ENCODE results near the gene LTBP1.

Gene LTBP1

DNA sequence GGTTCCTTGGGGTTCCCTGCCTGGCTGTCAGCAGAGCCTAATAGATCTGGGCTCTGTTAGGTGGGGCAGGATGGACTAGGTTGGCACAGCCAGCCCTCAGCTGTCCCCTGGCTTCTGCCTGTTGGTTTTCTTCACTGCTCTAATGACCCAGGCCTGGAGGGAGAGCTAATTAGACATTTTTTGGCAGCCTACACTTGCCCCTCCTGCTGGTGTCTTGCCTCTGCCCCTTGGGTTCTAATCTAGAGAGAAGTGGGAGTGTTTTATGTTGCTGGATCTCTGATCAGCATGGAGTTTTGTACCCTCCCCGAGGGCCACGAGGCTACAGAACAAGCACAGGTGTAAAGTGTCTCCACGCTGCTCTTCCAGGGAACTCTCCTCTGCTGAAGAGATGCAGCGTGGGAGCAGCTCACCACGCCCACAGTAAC lies 330.3 kb downstream of the LTBP1 start:
- no peak for DNase-seq

DNA sequence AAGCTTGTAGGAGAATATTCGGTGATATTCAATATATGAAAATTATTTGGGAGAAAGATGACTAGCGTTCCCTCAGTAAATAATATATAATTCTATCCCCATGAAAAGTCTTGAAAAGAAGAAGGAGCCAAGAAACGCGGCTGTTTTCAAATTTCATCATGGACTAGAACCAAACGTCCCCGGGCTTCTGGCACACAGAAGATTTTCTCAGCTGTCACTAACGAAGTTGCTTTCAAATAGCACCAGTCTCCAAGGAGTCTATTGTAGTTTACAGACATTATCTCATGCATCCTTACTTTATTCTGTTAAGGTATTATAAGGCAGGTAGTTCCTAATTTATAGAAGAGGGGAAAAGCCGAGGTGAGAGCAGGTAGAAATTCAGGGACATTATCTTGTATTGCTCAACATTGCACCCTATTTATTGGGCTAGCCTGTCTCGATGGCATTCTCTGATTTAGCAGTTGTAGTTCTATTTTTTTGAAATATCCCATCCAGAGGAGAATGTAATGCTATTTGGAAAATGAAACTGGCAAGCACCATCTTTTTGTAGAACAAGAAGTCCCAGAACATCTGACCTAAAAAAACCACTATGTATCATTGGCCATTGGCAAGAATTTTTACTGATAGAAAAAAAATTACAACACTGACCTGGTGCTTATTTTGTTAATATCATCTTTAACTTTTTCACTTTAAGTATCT lies 331.6 kb downstream of the LTBP1 start:
- DNase-seq = no peak

GRCh38 chr2:33284287-33284686 lies 337.5 kb downstream of the LTBP1 start:
- DNase-seq = no peak

DNA sequence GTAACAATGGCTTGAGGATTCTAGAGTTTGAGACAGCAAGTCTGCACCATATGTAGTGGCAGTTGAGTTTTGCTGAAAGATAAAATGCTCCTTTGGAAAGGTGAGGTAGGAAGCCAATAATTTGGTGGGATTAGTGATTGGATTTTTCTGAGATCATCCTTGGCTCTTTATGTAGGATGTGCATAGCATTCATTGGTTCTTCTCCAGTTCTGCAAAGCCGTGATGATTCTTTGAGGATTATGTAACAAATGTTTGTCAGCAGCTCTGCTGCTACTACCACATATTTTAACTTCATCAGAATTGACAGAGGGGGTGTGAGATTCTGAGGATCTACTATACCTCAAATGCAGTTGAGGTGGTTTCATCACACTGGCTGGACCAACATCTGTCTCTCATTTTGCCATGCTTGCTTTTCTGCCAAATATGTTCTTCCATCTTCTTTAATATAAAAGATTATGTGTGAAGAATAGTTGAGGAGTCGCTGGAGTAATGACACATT lies 340.8 kb downstream of the LTBP1 start:
- DNase-seq = no peak

DNA sequence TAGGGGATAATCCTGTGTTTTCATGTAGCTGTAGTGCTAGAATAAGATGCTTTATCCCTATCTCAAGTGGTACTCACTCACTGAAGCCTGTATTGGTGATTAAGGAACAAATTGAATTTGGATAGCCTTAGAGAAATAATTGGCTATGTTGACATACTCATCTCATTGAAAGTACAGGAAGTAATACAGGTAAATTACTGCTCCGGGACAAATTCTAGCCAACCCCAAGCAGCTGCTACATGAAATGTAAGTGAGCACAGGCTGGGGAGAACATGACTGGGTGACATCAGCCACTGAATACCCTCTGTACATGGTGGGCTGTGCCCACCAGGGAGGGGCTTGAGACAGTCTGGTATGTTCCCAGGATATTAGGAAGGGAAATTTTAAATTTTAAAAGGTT lies 341.3 kb downstream of the LTBP1 start:
- no peak for DNase-seq

DNA sequence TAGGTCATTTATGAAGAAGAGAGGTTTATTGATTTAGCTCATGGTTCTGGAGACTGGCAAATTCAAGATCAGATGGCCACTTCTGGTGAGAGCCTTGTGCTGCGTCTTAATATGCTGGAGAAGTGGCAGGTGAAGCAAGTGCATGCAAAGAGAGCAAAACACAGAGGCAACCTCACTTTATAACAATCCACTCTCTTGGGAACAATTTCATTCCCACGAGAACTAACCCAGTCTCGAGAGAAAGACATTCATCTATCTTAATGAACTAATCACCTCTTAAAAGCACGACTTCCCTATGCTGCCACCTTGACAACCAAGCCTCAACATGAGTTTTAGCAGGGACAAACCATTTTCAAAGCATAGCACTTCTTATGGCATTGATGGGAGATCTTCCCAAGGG lies 343.2 kb downstream of the LTBP1 start:
- no peak for DNase-seq

- DNase-seq = no peak
Observed at GRCh38 chr2:33291278-33292013, 344.7 kb downstream of the LTBP1 start.

DNA sequence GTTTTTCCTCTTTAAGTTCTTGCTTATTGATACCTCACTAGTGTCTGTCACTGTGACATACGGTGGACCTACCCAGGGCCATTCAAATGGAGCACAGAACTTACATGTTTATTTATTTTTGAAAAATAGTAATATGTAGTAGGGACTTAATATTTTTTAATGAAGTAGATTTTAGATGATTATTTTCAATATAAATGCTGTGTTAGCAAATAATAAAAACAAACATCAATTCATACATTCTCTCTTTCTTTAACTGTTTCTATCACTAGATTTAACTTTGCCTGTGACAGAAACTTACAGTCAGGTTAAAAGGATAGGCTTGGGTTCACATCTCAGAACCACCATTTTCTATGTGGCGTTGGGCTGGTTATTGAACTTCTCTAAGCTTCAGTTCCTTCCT lies 345.3 kb downstream of the LTBP1 start:
- DNase-seq = no peak

GRCh38 chr2:33292981-33293595 lies 346.3 kb downstream of the LTBP1 start:
- no peak for DNase-seq

DNA sequence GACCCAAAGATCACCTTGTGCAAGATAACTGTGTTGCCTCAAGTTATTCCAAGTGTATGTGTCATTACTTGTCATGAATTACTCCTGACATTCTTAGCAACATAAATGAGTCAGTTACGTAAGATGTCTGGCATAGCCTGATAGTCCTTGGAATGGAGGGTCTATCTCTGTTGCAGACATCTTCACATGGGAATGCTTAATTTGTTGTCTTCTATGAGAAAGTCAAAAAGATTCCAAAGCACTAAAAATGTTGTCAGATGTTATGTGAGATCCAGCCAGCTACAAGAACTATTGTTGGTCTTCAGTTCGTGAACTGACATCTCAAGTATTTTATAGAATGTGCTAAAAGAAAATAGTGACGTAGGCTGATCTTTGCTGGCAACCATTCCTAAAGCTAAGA lies 351.5 kb downstream of the LTBP1 start:
- no peak for DNase-seq

DNA sequence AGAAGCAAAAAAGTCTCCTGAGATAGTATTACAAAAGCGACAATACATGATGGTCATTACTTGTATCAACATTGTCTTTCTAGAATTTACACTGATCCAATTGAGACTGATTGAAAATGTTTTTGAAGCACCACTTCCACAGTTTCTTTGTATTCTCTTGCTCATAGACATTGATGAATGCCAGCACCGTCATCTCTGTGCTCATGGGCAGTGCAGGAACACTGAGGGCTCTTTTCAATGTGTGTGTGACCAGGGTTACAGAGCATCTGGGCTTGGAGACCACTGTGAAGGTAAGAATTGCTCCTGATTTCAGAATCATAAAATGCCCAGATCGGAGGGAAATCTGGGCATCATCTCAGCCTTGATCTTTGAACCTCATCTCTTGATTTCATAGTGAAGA lies 354.6 kb downstream of the LTBP1 start:
- no peak for DNase-seq

- no peak for DNase-seq
Observed at GRCh38 chr2:33302348-33302747, 355.6 kb downstream of the LTBP1 start.

DNA sequence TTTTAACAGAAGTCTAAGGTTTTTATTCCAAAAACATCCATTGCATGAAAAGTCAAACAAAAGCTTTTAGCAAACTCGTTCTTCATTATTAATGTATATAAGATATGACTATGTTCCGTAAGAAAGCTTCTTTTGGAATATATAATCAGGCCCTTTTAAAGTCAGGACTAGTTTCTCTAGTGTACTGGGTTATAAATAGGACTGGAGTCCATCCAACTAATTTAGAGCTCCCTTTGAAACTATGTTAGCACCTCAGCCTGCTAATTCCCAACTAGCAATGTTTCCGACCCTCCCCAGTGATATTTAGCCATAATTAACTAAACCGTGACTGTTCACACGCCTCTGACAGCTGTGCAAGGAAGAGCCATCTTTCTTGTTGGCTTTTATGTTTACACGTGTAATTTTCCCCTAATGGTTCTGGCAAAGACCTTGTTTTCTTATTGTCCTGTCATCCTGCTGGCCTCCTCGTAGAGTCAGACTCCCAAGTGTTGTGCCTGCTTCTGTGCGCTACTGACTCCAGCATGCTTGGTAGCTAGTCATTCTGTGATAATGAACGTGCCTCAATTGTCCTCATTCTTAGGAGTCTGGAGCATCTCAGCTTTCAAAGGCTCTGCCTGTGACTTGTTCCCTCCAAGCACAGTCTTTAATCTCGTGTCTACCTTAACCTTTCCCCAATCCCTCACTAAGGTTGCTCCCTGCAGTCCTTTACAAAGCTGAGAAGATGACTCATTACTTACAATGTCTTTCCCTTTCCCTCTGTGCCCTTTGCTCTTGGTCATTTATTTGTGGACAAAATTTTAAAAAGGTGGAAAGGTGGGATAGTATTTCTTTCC lies 357.5 kb downstream of the LTBP1 start:
- DNase-seq = no peak

DNA sequence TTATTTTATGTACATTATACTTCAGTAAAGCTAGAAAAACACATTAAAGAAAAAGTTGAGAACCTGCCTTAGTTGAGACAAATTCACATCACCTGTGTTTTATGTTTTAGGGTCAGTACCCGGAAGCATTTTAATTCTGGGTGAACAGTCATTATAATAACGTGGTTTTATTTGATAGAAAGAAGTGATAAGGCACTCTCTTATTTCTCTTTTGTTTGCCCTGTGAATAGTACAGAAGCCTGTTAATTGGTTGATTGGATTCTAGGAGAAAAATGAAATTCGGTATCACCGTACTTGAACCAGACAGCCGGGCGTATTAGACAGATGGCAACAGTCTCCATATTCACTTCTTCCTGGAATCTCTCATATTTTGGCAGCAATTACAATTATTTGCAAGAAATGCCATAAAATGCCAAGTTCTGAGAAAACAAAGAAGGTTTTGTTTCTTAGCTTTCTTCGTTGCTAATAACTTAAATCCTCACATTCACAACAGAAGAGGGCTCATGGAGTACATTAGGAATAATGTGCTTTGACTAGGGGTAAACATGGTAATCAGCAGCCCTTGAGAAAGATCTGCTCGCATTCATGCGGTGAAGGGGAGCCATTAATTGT lies 361.0 kb downstream of the LTBP1 start:
- no peak for DNase-seq

GRCh38 chr2:33312355-33312754 lies 365.6 kb downstream of the LTBP1 start:
- DNase-seq = no peak

GRCh38 chr2:33313039-33313438 lies 366.3 kb downstream of the LTBP1 start:
- DNase-seq = no peak

DNA sequence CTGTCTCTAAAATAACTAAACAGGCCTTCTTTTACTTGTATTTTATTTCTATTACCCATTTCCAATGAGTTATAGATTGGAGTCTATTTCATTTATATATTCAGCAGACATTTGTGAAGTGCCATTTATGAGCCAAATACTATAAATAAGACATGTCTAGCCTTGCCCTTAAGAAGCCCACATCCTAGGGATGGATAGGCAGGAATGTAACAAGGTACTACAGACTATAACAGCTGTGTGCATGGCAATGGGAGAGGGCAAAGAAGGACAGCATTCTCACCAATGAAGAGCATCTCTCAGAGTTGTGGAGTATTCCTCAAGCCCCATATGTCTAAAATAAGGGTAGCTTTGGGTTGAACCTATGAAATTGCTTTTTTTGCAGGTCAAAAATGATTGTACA lies 367.8 kb downstream of the LTBP1 start:
- DNase-seq = no peak

DNA sequence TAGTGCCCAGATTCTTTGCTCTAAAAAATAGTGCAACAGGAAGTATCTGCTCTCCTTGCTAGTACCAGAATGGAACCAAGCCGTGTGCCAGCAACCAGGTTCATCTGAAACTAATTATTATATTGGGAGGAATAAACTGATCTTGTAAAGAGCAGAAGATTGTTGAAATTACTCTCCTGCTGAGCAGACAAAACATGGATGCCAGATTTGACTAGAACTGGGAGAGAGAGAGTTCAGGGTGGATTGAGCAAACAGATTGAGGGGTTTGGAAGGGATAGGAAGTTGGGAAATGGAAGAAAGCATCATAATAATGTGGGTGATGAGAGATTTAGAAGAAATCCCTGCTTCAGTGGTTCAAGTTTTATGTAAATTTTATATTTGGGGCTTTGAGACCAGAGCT lies 369.6 kb downstream of the LTBP1 start:
- DNase-seq = no peak

GRCh38 chr2:33317369-33318007 lies 370.7 kb downstream of the LTBP1 start:
- DNase-seq = no peak

GRCh38 chr2:33318456-33318855 lies 371.7 kb downstream of the LTBP1 start:
- DNase-seq = no peak

DNA sequence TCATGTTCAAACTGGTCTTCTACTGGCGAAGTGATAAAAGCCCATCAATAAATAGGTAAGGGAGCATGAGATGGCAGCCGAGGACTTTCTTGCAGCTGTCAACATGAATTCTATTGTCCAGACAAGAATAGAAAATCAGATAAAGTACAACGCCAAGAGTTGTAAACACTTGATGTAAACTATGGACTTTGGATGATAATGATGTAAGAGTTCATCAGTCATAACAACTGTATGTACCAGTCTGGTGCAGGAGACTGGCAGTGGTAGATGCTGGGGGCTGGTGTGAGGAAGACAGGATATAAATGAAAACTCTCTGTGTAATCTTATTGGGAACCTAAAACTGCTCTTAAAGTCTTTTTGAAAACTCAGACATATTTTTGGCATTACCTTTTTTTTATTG lies 373.8 kb downstream of the LTBP1 start:
- no peak for DNase-seq

DNA sequence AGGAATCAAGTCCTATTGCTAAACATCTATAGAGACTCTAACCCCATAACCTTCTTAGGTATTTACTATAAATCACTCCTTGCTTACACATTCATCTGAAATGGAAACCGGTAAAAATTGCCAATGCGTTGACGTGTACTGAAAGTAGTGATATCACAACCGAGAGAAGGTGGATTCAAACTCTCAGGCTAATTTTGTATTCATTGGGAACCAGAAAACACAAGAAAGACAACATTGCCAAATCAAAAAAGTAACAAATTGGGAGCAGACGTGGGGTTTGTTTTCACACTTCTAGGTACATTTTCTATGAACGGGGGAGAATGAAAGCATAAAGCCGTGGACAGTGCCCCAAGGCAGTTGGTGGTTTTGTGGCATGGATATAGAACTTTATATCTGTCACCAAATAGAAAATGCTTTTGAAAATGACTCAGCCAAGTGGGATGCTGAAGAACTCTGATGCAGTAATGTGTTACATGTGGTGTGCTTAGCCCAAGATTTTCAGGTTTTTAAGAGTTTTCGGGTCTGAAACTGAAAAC lies 374.6 kb downstream of the LTBP1 start:
- DNase-seq = no peak
